ENCODE results near the gene IL6R. TPM values are rescaled to one million over a fixed set of nuclear protein-coding genes. Genes with fewer than 3 reads are reported as not detected.
"Not testable (repeated sequence)": the region's sequence is repeated elsewhere in the genome, so short reads cannot be mapped to it uniquely, and the experiment has no call there.

Gene IL6R
- total and polyA plus RNA-seq, 4 donors = 3.8 to 7.3 (median 5.4) TPM

DNA sequence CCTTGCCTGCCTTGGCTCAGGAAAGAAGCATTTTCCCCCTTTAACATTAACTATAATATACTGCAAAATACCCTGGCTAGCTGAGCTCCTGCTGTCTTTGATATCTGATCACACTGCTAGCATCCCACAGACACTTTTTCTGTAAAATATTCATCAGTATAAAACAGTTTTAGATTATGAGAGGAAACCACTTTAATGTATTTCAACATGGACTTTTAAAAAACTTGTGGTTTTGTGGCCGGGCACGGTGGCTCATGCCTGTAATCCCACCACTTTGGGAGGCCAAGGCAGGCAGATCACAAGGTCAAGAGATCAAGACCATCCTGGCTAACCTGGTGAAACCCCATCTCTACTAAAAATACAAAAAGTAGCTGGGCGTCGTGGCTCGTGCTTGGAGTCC, 81.6 kb downstream of the IL6R start:
- H3K27ac ChIP-seq (ENCODE audit: low read depth, low read length); H3K4me1 ChIP-seq (ENCODE audit: control insufficient read depth, insufficient read depth, low read length); DNase-seq (ENCODE audit: low read depth in 4 of 6, low spot score in 6 of 6); H3K4me3 ChIP-seq (ENCODE audit: low read depth, low read length); H3K9me3 ChIP-seq (ENCODE audit: control insufficient read depth, insufficient read depth, low read length); H3K36me3 ChIP-seq (ENCODE audit: control insufficient read depth, insufficient read depth, low read length): not testable (repeated sequence)
- WGBS (ENCODE audit: insufficient coverage) = 87% methylated on average over 5 of the region's 5 CpGs
- H3K27me3 ChIP-seq (ENCODE audit: control insufficient read depth, insufficient read depth, low read length) = peaks cover 13% of the 10 kb centered on the region

DNA sequence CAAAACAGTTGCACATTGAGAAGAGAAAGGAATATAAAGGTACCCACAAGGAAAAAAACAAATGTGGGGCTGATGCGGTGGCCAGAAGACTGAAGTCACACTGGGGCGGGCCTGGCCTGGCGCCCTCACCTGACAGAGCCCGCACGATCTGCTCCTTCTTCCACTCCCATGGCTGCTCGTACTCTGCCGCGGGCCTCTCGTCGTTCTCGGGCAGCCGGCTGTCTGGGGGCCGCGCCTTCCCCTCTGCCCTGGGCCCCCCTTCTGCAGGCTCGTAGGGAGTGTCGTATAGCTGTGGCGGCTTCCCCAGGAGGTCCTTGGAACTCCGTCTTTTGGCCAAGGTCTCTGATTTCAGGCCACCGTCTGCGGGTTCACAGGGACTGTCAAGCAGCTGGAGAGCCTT, 83.8 kb downstream of the IL6R start:
- H3K27ac ChIP-seq (ENCODE audit: low read depth, low read length) = no peak overlapping the region
- H3K27me3 ChIP-seq (ENCODE audit: control insufficient read depth, insufficient read depth, low read length) = peaks cover 13% of the 10 kb centered on the region
- H3K9me3 ChIP-seq (ENCODE audit: control insufficient read depth, insufficient read depth, low read length) = no peaks in the 10 kb centered on the region
- no peak overlapping the region for H3K4me3 ChIP-seq (ENCODE audit: low read depth, low read length)
- no peak for DNase-seq (ENCODE audit: low read depth in 4 of 6, low spot score in 6 of 6)
- no peaks in the 10 kb centered on the region for H3K4me1 ChIP-seq (ENCODE audit: control insufficient read depth, insufficient read depth, low read length)
- H3K36me3 ChIP-seq (ENCODE audit: control insufficient read depth, insufficient read depth, low read length) = no peaks in the 10 kb centered on the region
- 48% methylated on average over 16 of the region's 20 CpGs for WGBS (ENCODE audit: insufficient coverage)

DNA sequence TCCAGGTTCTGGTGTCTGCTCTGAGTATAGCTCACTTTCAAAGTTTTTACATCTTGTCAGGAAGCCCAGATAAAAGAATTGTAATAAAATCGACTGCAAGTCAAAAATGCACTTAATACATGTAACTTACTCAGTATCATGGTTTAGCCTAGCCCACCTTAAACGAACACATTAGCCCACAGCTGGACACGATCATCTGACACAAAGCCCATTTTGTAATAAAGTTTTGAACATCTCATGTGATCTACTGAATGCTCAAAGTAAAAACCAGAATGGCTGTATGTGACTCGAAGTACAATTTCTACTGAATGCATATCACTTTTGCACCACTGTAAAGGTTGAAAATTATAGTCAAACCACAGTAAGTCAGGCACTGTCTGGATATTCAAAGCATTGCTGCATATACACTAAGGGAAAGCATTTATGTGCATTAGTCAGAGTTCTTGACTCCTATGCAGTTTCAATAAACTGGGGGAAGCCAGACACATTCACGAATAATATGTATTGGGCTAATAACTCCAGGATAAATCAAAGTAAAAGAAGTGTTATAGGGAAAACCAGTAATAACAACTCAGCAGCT, 84.6 kb downstream of the IL6R start:
- no peaks in the 10 kb centered on the region for H3K4me1 ChIP-seq (ENCODE audit: control insufficient read depth, insufficient read depth, low read length)
- no peaks in the 10 kb centered on the region for H3K36me3 ChIP-seq (ENCODE audit: control insufficient read depth, insufficient read depth, low read length)
- no peak overlapping the region for H3K27ac ChIP-seq (ENCODE audit: low read depth, low read length)

DNA sequence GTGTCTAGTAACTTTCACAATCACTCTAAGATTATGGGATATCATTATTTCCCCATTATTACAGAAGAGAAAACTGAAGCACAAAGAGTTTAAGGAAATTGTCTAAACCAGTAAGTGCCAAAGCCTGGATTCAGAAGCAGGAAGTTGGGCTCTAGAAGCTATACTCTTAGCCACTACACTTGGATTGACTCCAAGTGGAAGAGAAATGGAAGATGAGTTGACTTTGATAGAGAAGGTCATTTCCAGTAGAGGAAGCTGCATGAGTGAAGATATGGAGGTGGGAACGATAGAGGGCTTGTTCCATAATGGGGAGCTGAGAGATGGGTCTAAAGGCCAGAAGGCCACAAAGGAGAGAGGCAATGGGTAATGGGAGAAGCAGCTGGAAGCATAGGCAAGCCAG, 85.2 kb downstream of the IL6R start:
- H3K9me3 ChIP-seq (ENCODE audit: control insufficient read depth, insufficient read depth, low read length) = no peaks in the 10 kb centered on the region
- DNase-seq (ENCODE audit: low read depth in 4 of 6, low spot score in 6 of 6) = no peak
- peaks cover 13% of the 10 kb centered on the region for H3K27me3 ChIP-seq (ENCODE audit: control insufficient read depth, insufficient read depth, low read length)
- H3K36me3 ChIP-seq (ENCODE audit: control insufficient read depth, insufficient read depth, low read length) = no peaks in the 10 kb centered on the region
- no peak overlapping the region for H3K27ac ChIP-seq (ENCODE audit: low read depth, low read length)
- WGBS (ENCODE audit: insufficient coverage) = 76% methylated on average over 1 of the region's 1 CpG
- no peaks in the 10 kb centered on the region for H3K4me1 ChIP-seq (ENCODE audit: control insufficient read depth, insufficient read depth, low read length)
- H3K4me3 ChIP-seq (ENCODE audit: low read depth, low read length) = no peak overlapping the region

More for the DNA sequence above, 84.6 kb downstream of the IL6R start:
- no peaks in the 10 kb centered on the region for H3K9me3 ChIP-seq (ENCODE audit: control insufficient read depth, insufficient read depth, low read length)
- DNase-seq (ENCODE audit: low read depth in 4 of 6, low spot score in 6 of 6) = no peak
- WGBS (ENCODE audit: insufficient coverage) = no CpG with 5 or more reads among the region's 5 CpGs
- peaks cover 13% of the 10 kb centered on the region for H3K27me3 ChIP-seq (ENCODE audit: control insufficient read depth, insufficient read depth, low read length)
- no peak overlapping the region for H3K4me3 ChIP-seq (ENCODE audit: low read depth, low read length)

DNA sequence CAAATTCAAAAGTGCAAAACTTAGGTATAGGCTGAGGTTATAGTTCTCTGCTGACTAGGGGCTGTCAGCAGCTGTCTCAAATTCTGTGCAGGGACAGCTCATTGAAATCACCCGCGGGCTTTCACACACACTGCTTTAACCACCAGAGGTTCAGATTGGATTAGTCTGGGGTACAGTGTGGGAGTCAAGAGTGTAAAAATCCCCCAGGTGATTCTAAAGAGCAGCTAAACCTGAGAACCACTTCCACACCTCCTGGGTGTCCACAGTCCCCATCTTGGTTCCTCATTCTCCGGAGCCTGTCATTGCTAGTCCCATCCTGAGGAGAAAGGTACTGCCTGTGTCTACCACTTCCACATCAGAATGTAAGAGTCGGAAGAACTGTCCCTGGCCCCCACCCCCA, 87.0 kb downstream of the IL6R start:
- DNase-seq (ENCODE audit: low read depth in 4 of 6, low spot score in 6 of 6) = no peak
- no peaks in the 10 kb centered on the region for H3K4me1 ChIP-seq (ENCODE audit: control insufficient read depth, insufficient read depth, low read length)
- 93% methylated on average over 2 of the region's 4 CpGs for WGBS (ENCODE audit: insufficient coverage)
- H3K9me3 ChIP-seq (ENCODE audit: control insufficient read depth, insufficient read depth, low read length) = no peaks in the 10 kb centered on the region
- peak overlapping the region; percentile 25 for H3K27ac ChIP-seq (ENCODE audit: low read depth, low read length)
- no peak overlapping the region for H3K4me3 ChIP-seq (ENCODE audit: low read depth, low read length)
- H3K36me3 ChIP-seq (ENCODE audit: control insufficient read depth, insufficient read depth, low read length) = no peaks in the 10 kb centered on the region
- peaks cover 16% of the 10 kb centered on the region for H3K27me3 ChIP-seq (ENCODE audit: control insufficient read depth, insufficient read depth, low read length)

DNA sequence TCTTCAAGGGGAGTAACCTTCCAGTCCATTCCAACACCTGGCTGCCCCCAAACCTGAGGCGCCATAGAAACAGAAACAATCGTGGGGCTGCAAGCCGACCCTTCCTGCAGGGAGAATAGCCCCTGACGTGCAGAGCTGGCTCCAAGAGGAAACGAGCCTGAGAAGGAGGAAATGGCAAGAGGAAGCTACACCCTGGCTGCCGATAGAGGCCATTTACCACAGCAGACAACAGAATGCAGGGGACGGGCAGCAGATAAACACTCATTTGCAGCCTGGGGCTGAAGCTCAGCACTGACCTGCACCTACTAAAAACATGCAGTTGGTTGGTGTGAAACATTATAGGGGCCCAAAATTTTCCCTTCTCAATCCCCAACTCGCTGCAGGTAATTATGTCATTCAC, 88.1 kb downstream of the IL6R start:
- Histone ChIP-seq H3K27me3 (ENCODE audit: control insufficient read depth, insufficient read depth, low read length) (peaks cover 16% of the 10 kb centered on the region), H3K4me3 (ENCODE audit: low read depth, low read length) (no peak overlapping the region), H3K36me3 (ENCODE audit: control insufficient read depth, insufficient read depth, low read length) (no peaks in the 10 kb centered on the region), H3K9me3 (ENCODE audit: control insufficient read depth, insufficient read depth, low read length) (no peaks in the 10 kb centered on the region), H3K4me1 (ENCODE audit: control insufficient read depth, insufficient read depth, low read length) (no peaks in the 10 kb centered on the region), H3K27ac (ENCODE audit: low read depth, low read length) (no peak overlapping the region)
- DNase-seq (ENCODE audit: low read depth in 4 of 6, low spot score in 6 of 6) = peak in 2 of 6 donors; percentile 13 to 29
- WGBS (ENCODE audit: insufficient coverage) = 5% methylated on average over 6 of the region's 8 CpGs

DNA sequence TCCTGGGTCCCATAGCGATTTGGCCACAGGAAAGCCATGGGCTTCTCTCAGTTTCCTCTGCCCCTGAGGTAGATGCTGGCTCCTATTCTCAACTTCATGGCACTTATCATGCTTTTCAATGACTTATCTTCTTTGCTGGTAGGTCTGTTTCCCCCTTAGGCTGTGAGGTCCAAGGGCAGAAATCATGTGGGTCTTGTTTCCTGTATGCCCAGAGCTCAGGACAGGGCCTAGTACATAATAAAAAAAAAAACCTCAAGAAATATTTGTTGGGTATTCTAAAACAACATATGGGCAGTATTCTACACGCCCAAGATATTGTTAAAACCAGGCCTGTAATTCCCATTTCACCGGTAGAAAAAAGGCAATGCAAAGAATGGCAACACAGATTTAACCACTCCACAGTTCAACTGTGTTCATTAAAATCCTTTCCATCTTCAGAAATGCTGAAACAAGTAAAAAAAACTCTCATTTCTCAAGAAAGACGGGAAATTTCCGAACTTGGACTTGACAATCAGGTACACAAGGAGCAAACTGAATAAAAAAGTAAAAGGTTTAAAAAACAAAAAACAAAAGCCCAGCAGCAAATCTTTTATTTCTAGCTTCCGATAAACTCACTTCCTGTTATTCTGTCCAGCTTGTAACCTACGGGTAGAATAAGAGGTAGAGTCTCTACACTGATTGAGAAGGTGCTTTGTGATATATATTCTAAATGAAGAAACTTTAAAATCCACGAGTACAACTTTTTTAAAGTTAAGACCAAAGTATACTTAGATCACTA, 90.5 kb downstream of the IL6R start:
- Histone ChIP-seq H3K9me3 (ENCODE audit: control insufficient read depth, insufficient read depth, low read length) (no peaks in the 10 kb centered on the region), H3K4me3 (ENCODE audit: low read depth, low read length) (no peak overlapping the region), H3K27ac (ENCODE audit: low read depth, low read length) (no peak overlapping the region), H3K4me1 (ENCODE audit: control insufficient read depth, insufficient read depth, low read length) (no peaks in the 10 kb centered on the region), H3K36me3 (ENCODE audit: control insufficient read depth, insufficient read depth, low read length) (no peaks in the 10 kb centered on the region), H3K27me3 (ENCODE audit: control insufficient read depth, insufficient read depth, low read length) (peaks cover 27% of the 10 kb centered on the region)
- no peak for DNase-seq (ENCODE audit: low read depth in 4 of 6, low spot score in 6 of 6)
- WGBS (ENCODE audit: insufficient coverage) = 100% methylated on average over 3 of the region's 8 CpGs

DNA sequence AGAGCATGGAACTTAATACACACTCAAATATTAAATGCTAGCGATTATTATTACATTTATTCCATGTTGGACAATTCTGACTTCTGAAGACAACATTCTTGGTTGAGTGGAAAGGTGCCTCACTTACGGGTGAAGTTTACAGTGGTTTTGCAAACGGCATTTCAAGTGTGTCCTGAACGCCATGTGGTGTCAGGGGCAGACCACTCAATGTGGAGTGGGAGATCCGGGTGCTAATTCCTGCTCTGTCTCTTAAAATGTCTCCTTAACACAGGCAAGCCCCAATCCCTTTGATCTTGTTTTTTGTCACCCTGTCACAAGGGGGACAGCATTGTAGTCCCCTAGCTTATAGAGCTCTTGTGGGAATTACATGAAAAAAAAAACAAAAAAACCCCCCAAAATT, 91.2 kb downstream of the IL6R start:
- Histone ChIP-seq H3K4me3 (ENCODE audit: low read depth, low read length) (no peak overlapping the region), H3K27me3 (ENCODE audit: control insufficient read depth, insufficient read depth, low read length) (peaks cover 29% of the 10 kb centered on the region), H3K9me3 (ENCODE audit: control insufficient read depth, insufficient read depth, low read length) (no peaks in the 10 kb centered on the region), H3K27ac (ENCODE audit: low read depth, low read length) (no peak overlapping the region), H3K36me3 (ENCODE audit: control insufficient read depth, insufficient read depth, low read length) (no peaks in the 10 kb centered on the region), H3K4me1 (ENCODE audit: control insufficient read depth, insufficient read depth, low read length) (peaks cover 2% of the 10 kb centered on the region)
- 80% methylated on average over 1 of the region's 5 CpGs for WGBS (ENCODE audit: insufficient coverage)
- DNase-seq (ENCODE audit: low read depth in 4 of 6, low spot score in 6 of 6) = no peak

DNA sequence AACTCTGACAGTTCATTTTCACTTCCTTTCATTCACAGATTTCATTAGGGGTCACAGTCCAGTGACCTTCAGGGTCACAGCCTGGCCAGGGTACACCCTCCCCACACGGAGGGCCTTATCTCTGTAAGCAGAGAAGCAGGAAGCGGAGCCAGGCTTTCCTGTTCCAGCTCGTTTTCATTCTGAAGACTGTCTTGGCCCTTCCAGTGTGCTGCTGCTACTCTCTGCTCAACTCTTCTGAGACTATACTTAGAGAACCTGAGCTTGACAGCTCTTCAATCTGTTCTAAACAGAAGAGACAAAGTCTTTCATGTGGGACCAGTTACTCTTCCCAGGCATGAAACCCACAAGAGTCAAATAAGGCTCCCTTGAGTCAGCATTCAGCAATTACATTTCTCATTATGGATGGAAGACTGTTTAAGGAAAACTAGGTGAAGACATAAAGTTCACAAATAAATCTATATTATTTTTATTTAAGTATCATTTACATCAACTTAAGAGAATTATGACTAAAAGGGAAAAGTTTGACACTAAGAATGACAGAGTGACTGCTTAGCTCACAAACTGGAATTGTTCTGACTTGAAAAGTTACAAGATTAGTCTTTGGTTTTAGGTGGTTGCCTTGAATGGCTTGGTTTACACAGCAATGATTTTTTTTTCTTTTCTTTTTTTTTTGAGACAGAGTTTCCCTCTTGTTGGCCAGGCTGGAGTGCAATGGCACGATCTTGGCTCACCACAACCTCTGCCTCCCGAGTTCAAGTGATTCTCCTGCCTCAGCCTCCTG, 92.1 kb downstream of the IL6R start:
- Histone ChIP-seq H3K36me3 (ENCODE audit: control insufficient read depth, insufficient read depth, low read length) (no peaks in the 10 kb centered on the region), H3K4me1 (ENCODE audit: control insufficient read depth, insufficient read depth, low read length) (peaks cover 8% of the 10 kb centered on the region), H3K4me3 (ENCODE audit: low read depth, low read length) (no peak overlapping the region), H3K27ac (ENCODE audit: low read depth, low read length) (no peak overlapping the region), H3K9me3 (ENCODE audit: control insufficient read depth, insufficient read depth, low read length) (no peaks in the 10 kb centered on the region), H3K27me3 (ENCODE audit: control insufficient read depth, insufficient read depth, low read length) (peaks cover 35% of the 10 kb centered on the region)
- WGBS (ENCODE audit: insufficient coverage) = 36% methylated on average over 3 of the region's 5 CpGs
- no peak for DNase-seq (ENCODE audit: low read depth in 4 of 6, low spot score in 6 of 6)

Data from spinal cord (tissue), 10 donors.